HG03159 (cell line): Measurements from ENCODE around the gene METAP1D.

Source experiments
- ATAC-seq: cut with Tn5 transposase; IDR thresholded peaks from one replicate; pipeline ENCODE4 v1.9.1; 2021; ENCODE audit warnings: mild to moderate bottlenecking, moderate library complexity; ENCODE audit not compliant: unreplicated experiment

Gene METAP1D

DNA sequence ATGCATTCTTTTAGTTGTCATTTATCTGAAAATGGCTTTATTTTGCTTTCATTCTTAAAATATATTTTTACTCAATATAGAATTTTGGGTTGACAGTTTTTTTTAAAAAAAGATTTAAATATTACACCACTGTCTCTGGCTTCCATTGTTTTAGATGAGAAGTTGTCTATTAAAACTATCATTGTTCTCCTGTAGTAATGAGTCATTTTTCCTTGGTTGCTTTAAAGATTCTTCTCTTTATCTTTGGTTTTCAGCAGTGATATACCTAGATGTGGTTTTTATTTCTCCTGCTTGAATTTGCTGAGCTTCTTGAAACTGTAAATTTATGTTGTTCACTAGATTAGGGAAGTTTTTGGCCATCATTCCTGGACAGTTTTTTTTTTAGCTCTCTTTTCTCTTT, 129.7 kb downstream of the METAP1D start:
- ATAC-seq: no peak
